ENCODE measurements around the gene HAND1. TPM values are rescaled to one million over a fixed set of nuclear protein-coding genes. Genes with fewer than 3 reads are reported as not detected.

HAND1 gene
- total RNA-seq, 1 donor from 2014 or later: 0.21 TPM

GRCh38 chr5:154523104-154523503, 45.1 kb upstream of the HAND1 start:
- H3K36me3 ChIP-seq: no peaks in the 10 kb centered on the region
- TF ChIP-seq CTCF (IDR thresholded peaks at IDR 0.05): no peak
- DNase-seq: no peak
- H3K4me3 ChIP-seq: no peak overlapping the region
- H3K4me1 ChIP-seq: no peaks in the 10 kb centered on the region
- intact Hi-C loops (cut with DNase I): no loop called here
- peaks cover 21% of the 10 kb centered on the region for H3K27me3 ChIP-seq (ENCODE audit: low read depth)
- ATAC-seq: no peak
- H3K9me3 ChIP-seq: no peaks in the 10 kb centered on the region
- H3K27ac ChIP-seq: no peak overlapping the region

- ATAC-seq (no peak), DNase-seq (no peak)
- Histone ChIP-seq H3K27ac (no peak overlapping the region), H3K27me3 (ENCODE audit: low read depth) (peaks cover 23% of the 10 kb centered on the region), H3K9me3 (no peaks in the 10 kb centered on the region), H3K4me1 (no peaks in the 10 kb centered on the region), H3K4me3 (no peak overlapping the region), H3K36me3 (no peaks in the 10 kb centered on the region)
- TF ChIP-seq CTCF (IDR thresholded peaks at IDR 0.05): no peak
- intact Hi-C loops (cut with DNase I): no loop called here
Measured at GRCh38 chr5:154522284-154522683, 44.3 kb upstream of the HAND1 start.

- no peak overlapping the region for H3K4me3 ChIP-seq
- peaks cover 27% of the 10 kb centered on the region for H3K27me3 ChIP-seq (ENCODE audit: low read depth)
- intact Hi-C loops (cut with DNase I): no loop called here
- H3K9me3 ChIP-seq: no peaks in the 10 kb centered on the region
- H3K4me1 ChIP-seq: no peaks in the 10 kb centered on the region
- no peak for DNase-seq
- ATAC-seq: no peak
- no peak for TF ChIP-seq CTCF (IDR thresholded peaks at IDR 0.05)
- no peak overlapping the region for H3K27ac ChIP-seq
- H3K36me3 ChIP-seq: no peaks in the 10 kb centered on the region
Measured at GRCh38 chr5:154521756-154522155, 43.7 kb upstream of the HAND1 start.

GRCh38 chr5:154520861-154521453, 42.9 kb upstream of the HAND1 start:
- Histone ChIP-seq H3K4me3 (peak overlapping the region; percentile 31), H3K36me3 (no peaks in the 10 kb centered on the region), H3K9me3 (no peaks in the 10 kb centered on the region), H3K4me1 (no peaks in the 10 kb centered on the region), H3K27me3 (ENCODE audit: low read depth) (peaks cover 27% of the 10 kb centered on the region), H3K27ac (no peak overlapping the region)
- TF ChIP-seq CTCF (IDR thresholded peaks at IDR 0.05): peak; percentile 63
- intact Hi-C loops (cut with DNase I): no loop called here
- DNase-seq (peak; percentile 54), ATAC-seq (peak; percentile 75 to 86)

GRCh38 chr5:154519359-154519758, 41.3 kb upstream of the HAND1 start:
- Histone ChIP-seq H3K27ac (no peak overlapping the region), H3K4me1 (no peaks in the 10 kb centered on the region), H3K4me3 (no peak overlapping the region), H3K36me3 (no peaks in the 10 kb centered on the region), H3K27me3 (ENCODE audit: low read depth) (peaks cover 27% of the 10 kb centered on the region), H3K9me3 (no peaks in the 10 kb centered on the region)
- no peak for TF ChIP-seq CTCF (IDR thresholded peaks at IDR 0.05)
- ATAC-seq: no peak
- intact Hi-C loops (cut with DNase I): no loop called here
- DNase-seq: no peak
